Inflammatory macrophage (primary cell): ENCODE results near the gene ZNF775.

Experiments
- DNase-seq, 2 donors: peaks; one replicate each; pipeline ENCODE4 v3.0.0-alpha.2; 2020 to 2022

ZNF775 gene

GRCh38 chr7:150415161-150416153 lies 36.3 kb downstream of the ZNF775 start:
- DNase-seq, result no peak

GRCh38 chr7:150417239-150417638 lies 38.1 kb downstream of the ZNF775 start:
- DNase-seq, result no peak

- DNase-seq, result no peak
These were observed 38.7 kb downstream of the ZNF775 start for GRCh38 chr7:150417863-150418262.

- no peak for DNase-seq
These were observed 41.1 kb downstream of the ZNF775 start for GRCh38 chr7:150420242-150420641.

- DNase-seq, result peak; percentile 73 to 78
These were observed 42.0 kb downstream of the ZNF775 start for GRCh38 chr7:150420987-150421674.

- no peak for DNase-seq
These were observed 42.7 kb downstream of the ZNF775 start for GRCh38 chr7:150421831-150422230.

GRCh38 chr7:150425670-150426069 lies 46.5 kb downstream of the ZNF775 start:
- no peak for DNase-seq

GRCh38 chr7:150428671-150429451 lies 49.7 kb downstream of the ZNF775 start:
- peak; percentile 60 to 84 for DNase-seq

- DNase-seq, result no peak
These were observed 50.6 kb downstream of the ZNF775 start for GRCh38 chr7:150429699-150430098.

GRCh38 chr7:150430465-150431085 lies 51.4 kb downstream of the ZNF775 start:
- DNase-seq, result no peak

GRCh38 chr7:150431839-150432658 lies 52.9 kb downstream of the ZNF775 start:
- DNase-seq, result no peak

GRCh38 chr7:150432915-150433892 lies 54.1 kb downstream of the ZNF775 start:
- peak; percentile 78 to 80 for DNase-seq

- DNase-seq, result no peak
These were observed 55.1 kb downstream of the ZNF775 start for GRCh38 chr7:150434240-150434639.

GRCh38 chr7:150435047-150435389 lies 55.9 kb downstream of the ZNF775 start:
- peak; percentile 26 to 31 for DNase-seq

GRCh38 chr7:150435390-150436073 lies 56.4 kb downstream of the ZNF775 start:
- peak; percentile 84 to 90 for DNase-seq

GRCh38 chr7:150439967-150440366 lies 60.8 kb downstream of the ZNF775 start:
- DNase-seq, result peak; percentile 49 to 77

GRCh38 chr7:150441524-150441923 lies 62.4 kb downstream of the ZNF775 start:
- DNase-seq, result no peak

- no peak for DNase-seq
These were observed 63.7 kb downstream of the ZNF775 start for GRCh38 chr7:150442811-150443210.

- no peak for DNase-seq
These were observed 64.8 kb downstream of the ZNF775 start for GRCh38 chr7:150443793-150444540.
